Measurements from ENCODE around the gene FLNC. TPM values are rescaled to one million over a fixed set of nuclear protein-coding genes. Genes with fewer than 3 reads are reported as not detected.
A peak's percentile ranks its signal among the peaks of the same experiment; 100 is the strongest.

The FLNC gene
- total and polyA plus RNA-seq, 2 of the 4 experiments (the other 2 are of a cell fraction): 116 to 154 TPM

GRCh38 chr7:128843938-128844621 is 13.9 kb downstream of the FLNC start:
- no peak overlapping the region for H2BK5ac ChIP-seq (ENCODE audit: low read depth, low read length, poor library complexity, severe bottlenecking)
- no peak overlapping the region for H2BK120ac ChIP-seq (ENCODE audit: low read depth, low read length)
- DNase-seq (no peak), ATAC-seq (ENCODE audit: low read depth) (no peak)
- H4K8ac ChIP-seq (ENCODE audit: low read depth in 2 of 2, low read length in 2 of 2): no peak overlapping the region
- H2AK9ac ChIP-seq (replicated peaks; ENCODE audit: low read depth, low read length, poor library complexity): peak overlapping the region; percentile 13
- H2AFZ ChIP-seq (replicated peaks; ENCODE audit: low read length, poor library complexity): peak overlapping the region; percentile 16
- no peak overlapping the region for H3K23ac ChIP-seq (ENCODE audit: low read depth, low read length)
- no peak for TF ChIP-seq FOS (IDR thresholded peaks at IDR 0.05; ENCODE audit: low read depth, low read length)
- no peak for TF ChIP-seq MXI1 (IDR thresholded peaks at IDR 0.05; ENCODE audit: borderline replicate concordance, low read depth, low read length)
- no peak for TF ChIP-seq MAFK (IDR thresholded peaks at IDR 0.05; ENCODE audit: low read depth, low read length)
- TF ChIP-seq NFE2L2 (IDR thresholded peaks at IDR 0.05; ENCODE audit: low read depth, low read length): no peak
- TF ChIP-seq RAD21 (IDR thresholded peaks at IDR 0.05; ENCODE audit: low read length): no peak
- dilution Hi-C loops (cut with HindIII; ENCODE audit: low sequenced_read_pairs, unreplicated experiment) (no loop called here), intact Hi-C loops (cut with micrococcal nuclease) (no loop called here), in situ Hi-C loops (cut with MboI; ENCODE audit: low sequenced_read_pairs) (no loop called here)
- peaks cover 32 to 77% of the 10 kb centered on the region in 2 experiments for H3K79me1 ChIP-seq (ENCODE audit: low read depth in 1 of 2, low read length in 2 of 2)
- peaks cover 96% of the 10 kb centered on the region for H3K36me3 ChIP-seq (ENCODE audit: control insufficient read depth, insufficient read depth, low read length)
- ChIA-PET CTCF (no interaction called here), POLR2A (ENCODE audit: unreplicated experiment) (no interaction called here)
- no peaks in the 10 kb centered on the region; the same call in 1 of the 2 replicates for H3K9me1 ChIP-seq (ENCODE audit: insufficient read depth, low read length)
- no peak overlapping the region for H2BK15ac ChIP-seq (ENCODE audit: low read depth, low read length)
- no peaks in the 10 kb centered on the region for H3K27me3 ChIP-seq (ENCODE audit: control insufficient read depth, insufficient read depth, low read length)
- peaks cover 3% of the 10 kb centered on the region; the same call in 1 of the 2 replicates for H3K4me1 ChIP-seq (ENCODE audit: control insufficient read depth, insufficient read depth, low read length)
- no peak overlapping the region for H2BK20ac ChIP-seq (ENCODE audit: low read depth, low read length)
- no peak overlapping the region for H3K56ac ChIP-seq (ENCODE audit: extremely low read depth, insufficient read depth, low read length)
- H3K9me3 ChIP-seq (ENCODE audit: control insufficient read depth, insufficient read depth, low read length): no peaks in the 10 kb centered on the region
- H4K20me1 ChIP-seq (ENCODE audit: insufficient read depth, low read length): peaks cover 86% of the 10 kb centered on the region
- H3K4ac ChIP-seq (ENCODE audit: low read depth, low read length): no peak overlapping the region
- no peak overlapping the region for H3K18ac ChIP-seq (ENCODE audit: low read depth, low read length)
- no peak overlapping the region for H4K91ac ChIP-seq (ENCODE audit: insufficient read depth, low read depth, low read length)
- no peak overlapping the region for H3K4me3 ChIP-seq (ENCODE audit: insufficient read depth, low read depth, low read length)
- no peak overlapping the region for H3K27ac ChIP-seq (ENCODE audit: insufficient read depth, low read length)
- 95% methylated on average over 13 of the region's 17 CpGs; no CpG with 5 or more reads in 1 of the 2 experiments for whole genome bisulfite sequencing, 2 experiments (ENCODE audit: extremely low coverage in 2 of 2, insufficient read length in 1 of 2)
- no peak overlapping the region for H2AK5ac ChIP-seq (ENCODE audit: low read depth, low read length)
- no peak overlapping the region for H3K4me2 ChIP-seq (ENCODE audit: low read depth, low read length)
- no peak overlapping the region for H3K9ac ChIP-seq (ENCODE audit: low read depth, low read length)
- no peak overlapping the region for H3K14ac ChIP-seq (replicated peaks; ENCODE audit: low read depth, low read length)
- H4K5ac ChIP-seq (ENCODE audit: low read depth, low read length): no peak overlapping the region
- BruUV-seq (replicated peaks): no TSS peak

All from IMR-90 (cell line).